Heart left ventricle (tissue), 16 donors: Measurements from ENCODE around the gene R3HDM2. TPM values are rescaled to one million over a fixed set of nuclear protein-coding genes. Genes with fewer than 3 reads are reported as not detected.

Experiments used
- ATAC-seq, 4 donors: fragments of 200-7000 bp; cut with Tn5 transposase; one replicate each; pipeline ENCODE4 v1.9.1; 2020 to 2022; ENCODE audit warnings: moderate library complexity in 4 of 4, mild to moderate bottlenecking in 3 of 4, moderate number of reproducible peaks in 1 of 4
- DNase-seq, 5 donors: peaks; one replicate each; pipeline ENCODE4 v3.0.0-alpha.2; 2020
- H3K27ac ChIP-seq, 12 donors: fragments of 200-600 bp; sonication (generic) in 4 of 12; one replicate each; pipeline versions ENCODE4 v1.5.0 to v1.8.0; 2016 to 2022; ENCODE audit warnings: mild to moderate bottlenecking in 2 of 12
- H3K27me3 ChIP-seq, 9 donors: fragments of 200-600 bp; sonication (generic) in 2 of 9; one replicate each; pipeline versions ENCODE4 v1.5.1 to v1.8.0; 2016 to 2022; ENCODE audit warnings: mild to moderate bottlenecking in 3 of 9
- H3K36me3 ChIP-seq, 9 donors: fragments of 200-600 bp; sonication (generic) in 2 of 9; one replicate each; pipeline versions ENCODE4 v1.5.0 to v1.8.0; 2018 to 2022; ENCODE audit warnings: mild to moderate bottlenecking in 2 of 9
- H3K4me1 ChIP-seq, 12 donors: fragments of 200-600 bp; sonication (generic) in 4 of 12; one replicate each; pipeline versions ENCODE4 v1.5.0 to v1.8.0; 2016 to 2022; ENCODE audit warnings: mild to moderate bottlenecking in 3 of 12
- H3K4me3 ChIP-seq, 12 donors: fragments of 200-600 bp; sonication (generic) in 4 of 12; one replicate each; pipeline versions ENCODE4 v1.5.0 to v1.8.0; 2017 to 2022; ENCODE audit warnings: mild to moderate bottlenecking in 9 of 12, moderate library complexity in 4 of 12
- H3K9me3 ChIP-seq, 12 donors: fragments of 200-600 bp; sonication (generic) in 4 of 12; one replicate each; pipeline versions ENCODE4 v1.5.0 to v1.8.0; 2016 to 2022; ENCODE audit warnings: mild to moderate bottlenecking in 1 of 12
- POLR2A ChIP-seq, 2 donors: fragments of 450-650 bp; IDR thresholded peaks; one replicate each; pipeline ENCODE4 v1.6.1; 2017; ENCODE audit warnings: antibody characterized with exemption in 2 of 2, mild to moderate bottlenecking in 2 of 2, moderate library complexity in 2 of 2
- WGBS, 4 donors: extraction: QIAGEN DNeasy Blood & Tissue Kit in 2 of 4; methylation state at CpG; one replicate each; pipeline versions ENCODE4 v1.1.5 to v1.1.7; 2013 to 2018; 5-methylcytosine and 5-hydroxymethylcytosine counted together
- intact Hi-C, 10 donors: fragments of 100-400 bp; cut with DNase I; formaldehyde crosslinking; loops; one replicate each; pipeline versions ENCODE4 v1.11.1 to v1.14.2; 2022
- polyA plus RNA-seq, 2 donors: library from polyadenylated mRNA; stranded (reverse); fragments of 200-250 nt; gene quantifications; one replicate each; pipeline ENCODE4 v1.2.3, GENCODE V29; 2013
- total RNA-seq, 9 donors: library from RNA; depleted of rRNA in 2 of 9; stranded (reverse); fragments of >200 nt in 2 of 9; fragmentation: NEBNext Ultra II Directional in 3 of 9; extraction: Animal tissue kit (Norgen Biotek cat#: 25700) in 3 of 9; gene quantifications; one replicate each; pipeline versions ENCODE4 v1.1.0 to v1.2.4, GENCODE V29; 2016 to 2023
- TF ChIP-seq, protein P1 (sequence below), 12 donors: fragments of 200-600 bp; sonication (generic) in 4 of 12; IDR thresholded peaks; one replicate each; pipeline versions ENCODE4 v1.5.0 to v1.8.0; 2018 to 2022; ENCODE audit warnings: antibody characterized with exemption in 12 of 12, mild to moderate bottlenecking in 5 of 12
- donor health status: ischemic (EF 13 %, LVEDD 7.1; RV severe dilation, severe dysfunction).
- donor health status: healthy with polysubstance abuse.
- donor health status: DM: no; HTN: yes; CAD: no.
- donor health status: DM: no; HTN: no; CAD: no.
- donor health status: ischemic (EF 25% LVEDD 6.9; RV normal size, moderate dysfunction).
- donor health status: ischemic (EF 25% LVEDD 5.7; RV mildly dilated, moderate dysfunction).
- donor health status: healthy.
- donor health status: DM: yes; HTN: yes; CAD: no.
- donor health status: ischemic (EF 35%, LVEDD 5.7; RV mildly dilated, moderate dysfunction).
- donor health status: nonischemic (EF 11% LVEDD 7.7; RV severe dilation, severe dysfunction).
- donor health status: DM: yes; HTN: yes; CAD: no.
- donor health status: PGD.
- donor health status: ischemic (EF 29% LVEDD 5.4; RV normal size, mild dysfunction).
- donor health status: nonischemic (EF 23%, LVEDD 6.1; RV moderate dilation, normal function).

R3HDM2 gene
- total and polyA plus RNA-seq, 11 donors: 12.7 to 102 (median 59.8) TPM

- H3K36me3 ChIP-seq: no peaks in the 10 kb centered on the region
- no peaks in the 10 kb centered on the region for H3K9me3 ChIP-seq
- peaks cover 0 to 38% (median 12%) of the 10 kb centered on the region in 12 donors for H3K4me1 ChIP-seq
- no peak overlapping the region for H3K4me3 ChIP-seq
- no peak for TF ChIP-seq POLR2A (IDR thresholded peaks at IDR 0.05)
- TF ChIP-seq, protein P1, sequence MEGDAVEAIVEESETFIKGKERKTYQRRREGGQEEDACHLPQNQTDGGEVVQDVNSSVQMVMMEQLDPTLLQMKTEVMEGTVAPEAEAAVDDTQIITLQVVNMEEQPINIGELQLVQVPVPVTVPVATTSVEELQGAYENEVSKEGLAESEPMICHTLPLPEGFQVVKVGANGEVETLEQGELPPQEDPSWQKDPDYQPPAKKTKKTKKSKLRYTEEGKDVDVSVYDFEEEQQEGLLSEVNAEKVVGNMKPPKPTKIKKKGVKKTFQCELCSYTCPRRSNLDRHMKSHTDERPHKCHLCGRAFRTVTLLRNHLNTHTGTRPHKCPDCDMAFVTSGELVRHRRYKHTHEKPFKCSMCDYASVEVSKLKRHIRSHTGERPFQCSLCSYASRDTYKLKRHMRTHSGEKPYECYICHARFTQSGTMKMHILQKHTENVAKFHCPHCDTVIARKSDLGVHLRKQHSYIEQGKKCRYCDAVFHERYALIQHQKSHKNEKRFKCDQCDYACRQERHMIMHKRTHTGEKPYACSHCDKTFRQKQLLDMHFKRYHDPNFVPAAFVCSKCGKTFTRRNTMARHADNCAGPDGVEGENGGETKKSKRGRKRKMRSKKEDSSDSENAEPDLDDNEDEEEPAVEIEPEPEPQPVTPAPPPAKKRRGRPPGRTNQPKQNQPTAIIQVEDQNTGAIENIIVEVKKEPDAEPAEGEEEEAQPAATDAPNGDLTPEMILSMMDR (IDR thresholded peaks at IDR 0.05): no peak
- 89 to 100% (median 94%) methylated on average over 2 of the region's 2 CpGs for WGBS, 4 donors
- intact Hi-C loops: loop anchor here in 7 of 10 donors (1.0 to 10.0 kb wide), 4 partner anchors 146 to 192 kb away; no protein-coding TSS in a partner anchor
- H3K27me3 ChIP-seq: no peaks in the 10 kb centered on the region
- no peak overlapping the region for H3K27ac ChIP-seq
- ATAC-seq: no peak
- DNase-seq: no peak
Observed at GRCh38 chr12:57454213-57454565, 23.3 kb upstream of the R3HDM2 start.

- no peak overlapping the region for H3K4me3 ChIP-seq
- intact Hi-C loops: loop anchor here (1.0 to 10.0 kb wide), 9 partner anchors 22 to 240 kb away; partner anchors contain the start of gene R3HDM2 (in 1 of the 10)
- ATAC-seq: peak; percentile 75 to 86 (median 82)
- H3K9me3 ChIP-seq: peaks cover 0 to 5% (median 0%) of the 10 kb centered on the region in 12 donors
- no peaks in the 10 kb centered on the region for H3K27me3 ChIP-seq
- no peaks in the 10 kb centered on the region for H3K36me3 ChIP-seq
- peak overlapping the region; percentile 61 to 96 (median 84) for H3K27ac ChIP-seq
- TF ChIP-seq, protein P1 (IDR thresholded peaks at IDR 0.05): peak; percentile 79 to 96 (median 90)
- no peak for TF ChIP-seq POLR2A (IDR thresholded peaks at IDR 0.05)
- H3K4me1 ChIP-seq: peaks cover 0 to 31% (median 12%) of the 10 kb centered on the region in 12 donors
- 19 to 27% (median 24%) methylated on average over 5 to 7 of the region's 7 CpGs for WGBS, 4 donors
- peak; percentile 83 to 89 (median 87) for DNase-seq
Observed at GRCh38 chr12:57452937-57453509, 22.2 kb upstream of the R3HDM2 start.

DNA sequence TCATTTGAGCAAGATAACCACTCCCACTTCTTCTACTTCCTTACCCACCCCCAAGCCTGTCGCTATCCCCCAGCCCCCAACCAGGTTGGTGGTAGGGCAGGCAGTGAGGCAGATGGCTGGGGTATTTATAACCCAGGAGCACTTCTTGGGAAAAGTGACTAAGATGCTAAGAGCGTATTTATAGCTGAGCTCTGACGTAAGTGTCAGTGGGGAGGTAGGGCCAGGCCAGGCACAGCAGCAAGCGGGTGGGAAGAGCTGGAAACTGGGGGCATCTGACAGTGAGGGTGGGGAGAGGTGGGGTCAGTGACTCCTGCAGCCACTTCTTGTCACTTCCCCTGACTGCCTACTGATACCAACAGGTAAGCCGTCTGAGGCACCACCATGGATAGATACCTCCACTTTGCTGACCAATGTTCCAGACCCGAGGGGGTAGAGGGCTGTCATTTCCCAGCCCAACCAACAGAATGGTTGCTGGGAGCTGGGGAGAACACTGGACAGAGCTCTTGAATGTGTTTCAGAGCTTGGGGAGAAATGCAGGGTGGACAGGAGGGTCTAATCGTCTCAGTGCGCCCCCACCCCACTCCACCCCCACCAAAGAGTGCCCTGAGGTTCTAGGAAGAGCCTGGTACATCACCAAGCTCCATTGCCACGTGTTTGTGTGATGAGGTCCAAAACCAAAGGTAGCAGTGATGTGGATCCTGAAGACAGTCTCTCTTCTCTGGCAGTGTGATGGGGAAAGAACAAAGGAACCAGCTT is 21.5 kb upstream of the R3HDM2 start:
- peaks cover 0 to 31% (median 12%) of the 10 kb centered on the region in 12 donors for H3K4me1 ChIP-seq
- TF ChIP-seq, protein P1 (IDR thresholded peaks at IDR 0.05): no peak
- no peak for TF ChIP-seq POLR2A (IDR thresholded peaks at IDR 0.05)
- intact Hi-C loops: loop anchor here (1.0 to 10.0 kb wide), 9 partner anchors 22 to 240 kb away; partner anchors contain the start of gene R3HDM2 (in 1 of the 10)
- no peaks in the 10 kb centered on the region for H3K36me3 ChIP-seq
- peaks cover 0 to 5% (median 0%) of the 10 kb centered on the region in 12 donors for H3K9me3 ChIP-seq
- ATAC-seq: peak; percentile 89 to 93 (median 90)
- no peaks in the 10 kb centered on the region for H3K27me3 ChIP-seq
- DNase-seq: peak; percentile 76 to 81 (median 77)
- peak overlapping the region in 2 of 12 donors; percentile 19 to 29 for H3K4me3 ChIP-seq
- H3K27ac ChIP-seq: peak overlapping the region; percentile 61 to 96 (median 84)
- WGBS, 4 donors: 5 to 14% (median 11%) methylated on average over 9 of the region's 9 CpGs

DNA sequence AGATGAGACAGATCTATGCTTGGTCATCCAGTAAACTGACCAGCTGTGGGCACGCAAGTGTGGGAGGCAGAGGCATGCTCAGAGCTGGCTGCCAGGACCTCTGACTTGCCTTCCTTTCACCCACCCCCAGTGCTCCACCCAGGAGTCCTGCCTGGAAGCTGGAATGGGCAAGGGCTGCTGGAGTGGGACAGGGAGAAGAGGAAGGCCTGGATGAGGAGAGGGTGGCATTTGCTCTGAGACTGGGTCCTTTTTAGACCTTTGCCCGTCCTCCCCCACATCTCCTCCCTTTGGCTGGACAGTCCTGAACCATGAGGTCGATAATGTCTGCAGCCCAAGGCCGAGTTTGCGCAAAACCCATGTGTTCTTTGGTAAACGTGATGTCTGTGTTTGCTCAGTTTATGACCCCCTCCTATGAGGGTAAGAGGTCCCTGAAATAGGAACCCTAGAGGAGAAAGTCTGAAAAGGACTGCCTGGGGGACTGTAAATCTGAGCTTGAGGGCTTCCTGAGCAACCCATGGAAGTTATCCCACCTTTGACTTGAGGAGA is 20.5 kb upstream of the R3HDM2 start:
- Histone ChIP-seq H3K36me3 (no peaks in the 10 kb centered on the region), H3K4me3 (no peak overlapping the region), H3K27me3 (no peaks in the 10 kb centered on the region), H3K4me1 (peaks cover 0 to 30% (median 12%) of the 10 kb centered on the region in 12 donors), H3K27ac (peak overlapping the region in 10 of 12 donors; percentile 8 to 94 (median 77)), H3K9me3 (peaks cover 0 to 5% (median 0%) of the 10 kb centered on the region in 12 donors)
- ATAC-seq (no peak), DNase-seq (no peak)
- intact Hi-C loops: loop anchor here in 7 of 10 donors (5.0 to 10.0 kb wide), 3 partner anchors 173 to 189 kb away; no protein-coding TSS in a partner anchor
- 79 to 92% (median 85%) methylated on average over 6 of the region's 6 CpGs for WGBS, 4 donors
- TF ChIP-seq, protein P1 (IDR thresholded peaks at IDR 0.05): no peak
- no peak for TF ChIP-seq POLR2A (IDR thresholded peaks at IDR 0.05)
